Body of pancreas (tissue), 4 donors: Measurements from ENCODE around the gene GNB3. TPM values are rescaled to one million over a fixed set of nuclear protein-coding genes. Genes with fewer than 3 reads are reported as not detected.

Experiments used
- ATAC-seq: fragments of 150-250 bp; one replicate; pipeline ENCODE4 v1.9.1; 2016
- DNase-seq, 4 donors: peaks; one replicate each; pipeline ENCODE4 v3.0.0-alpha.2; 2019
- H3K27ac ChIP-seq, 4 donors: fragments of 200-600 bp; sonication (generic); 1 replicate in 3 of 4; 2 replicates in 1 of 4; pipeline versions ENCODE4 v1.5.1 to v1.6.1; 2016 to 2019; ENCODE audit warnings: mild to moderate bottlenecking in 1 of 4, mixed read lengths in 1 of 4, moderate library complexity in 1 of 4
- H3K27me3 ChIP-seq, 2 donors: fragments of 200-600 bp; sonication (generic); one replicate each; pipeline ENCODE4 v1.6.0; 2016; ENCODE audit warnings: mild to moderate bottlenecking in 1 of 2
- H3K36me3 ChIP-seq, 2 donors: fragments of 200-600 bp; sonication (generic); replicated peaks in 1 of 2; 2 replicates each; pipeline ENCODE4 v1.5.1; 2016; ENCODE audit warnings: low read depth in 2 of 2; ENCODE audit not compliant: insufficient read depth in 1 of 2
- H3K4me1 ChIP-seq: fragments of 200-600 bp; sonication (generic); one replicate; pipeline ENCODE4 v1.6.0; 2016
- H3K4me3 ChIP-seq, 2 donors: fragments of 200-600 bp; sonication (generic); 1 replicate in 1 of 2; 2 replicates in 1 of 2; pipeline ENCODE4 v1.5.1; 2016 to 2019
- H3K9me3 ChIP-seq, 3 donors: fragments of 200-600 bp; sonication (generic); 1 replicate in 2 of 3; 2 replicates in 1 of 3; pipeline ENCODE4 v1.5.1; 2016
- POLR2A ChIP-seq, 3 donors: fragments of 450-650 bp; IDR thresholded peaks; one replicate each; pipeline ENCODE4 v1.6.1; 2016; ENCODE audit warnings: antibody characterized with exemption in 3 of 3, mild to moderate bottlenecking in 2 of 3
- WGBS, 2 donors: methylation state at CpG; one replicate each; pipeline ENCODE4 v1.1.5; 2017; 5-methylcytosine and 5-hydroxymethylcytosine counted together
- intact Hi-C: fragments of 100-400 bp; cut with DNase I; formaldehyde crosslinking; loops from one replicate; pipeline ENCODE4 v1.15.1; 2023
- total RNA-seq, 2 donors: library from RNA; depleted of rRNA; stranded (reverse); fragments of >200 nt; gene quantifications; one replicate each; pipeline ENCODE4 v1.1.0, GENCODE V29; 2016
- TF ChIP-seq, protein P1 (sequence below), 7 experiments: fragments of 450-650 bp in 4 of 7; fragments of 200-600 bp in 3 of 7; sonication (generic) in 3 of 7; IDR thresholded peaks; one replicate each; pipeline ENCODE4 v1.5.1; 2016 to 2019; ENCODE audit warnings: antibody characterized with exemption in 7 of 7

GNB3 gene
- total RNA-seq, 2 donors from 2014 or later = 0.33 to 0.52 TPM

- Histone ChIP-seq H3K4me1 (peaks cover 20% of the 10 kb centered on the region), H3K9me3 (no peaks in the 10 kb centered on the region), H3K4me3 (no peak overlapping the region), H3K36me3 (no peaks in the 10 kb centered on the region), H3K27ac (no peak overlapping the region), H3K27me3 (peaks cover 0 to 22% of the 10 kb centered on the region in 2 donors)
- WGBS, 2 donors = 41 to 44% methylated on average over 7 of the region's 7 CpGs
- intact Hi-C loops = no loop called here
- ATAC-seq = no peak
- DNase-seq = no peak
- TF ChIP-seq, protein P1, sequence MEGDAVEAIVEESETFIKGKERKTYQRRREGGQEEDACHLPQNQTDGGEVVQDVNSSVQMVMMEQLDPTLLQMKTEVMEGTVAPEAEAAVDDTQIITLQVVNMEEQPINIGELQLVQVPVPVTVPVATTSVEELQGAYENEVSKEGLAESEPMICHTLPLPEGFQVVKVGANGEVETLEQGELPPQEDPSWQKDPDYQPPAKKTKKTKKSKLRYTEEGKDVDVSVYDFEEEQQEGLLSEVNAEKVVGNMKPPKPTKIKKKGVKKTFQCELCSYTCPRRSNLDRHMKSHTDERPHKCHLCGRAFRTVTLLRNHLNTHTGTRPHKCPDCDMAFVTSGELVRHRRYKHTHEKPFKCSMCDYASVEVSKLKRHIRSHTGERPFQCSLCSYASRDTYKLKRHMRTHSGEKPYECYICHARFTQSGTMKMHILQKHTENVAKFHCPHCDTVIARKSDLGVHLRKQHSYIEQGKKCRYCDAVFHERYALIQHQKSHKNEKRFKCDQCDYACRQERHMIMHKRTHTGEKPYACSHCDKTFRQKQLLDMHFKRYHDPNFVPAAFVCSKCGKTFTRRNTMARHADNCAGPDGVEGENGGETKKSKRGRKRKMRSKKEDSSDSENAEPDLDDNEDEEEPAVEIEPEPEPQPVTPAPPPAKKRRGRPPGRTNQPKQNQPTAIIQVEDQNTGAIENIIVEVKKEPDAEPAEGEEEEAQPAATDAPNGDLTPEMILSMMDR (IDR thresholded peaks at IDR 0.05) = no peak
- TF ChIP-seq POLR2A (IDR thresholded peaks at IDR 0.05) = no peak
Observed at GRCh38 chr12:6822426-6823135, 18.1 kb upstream of the GNB3 start.

DNA sequence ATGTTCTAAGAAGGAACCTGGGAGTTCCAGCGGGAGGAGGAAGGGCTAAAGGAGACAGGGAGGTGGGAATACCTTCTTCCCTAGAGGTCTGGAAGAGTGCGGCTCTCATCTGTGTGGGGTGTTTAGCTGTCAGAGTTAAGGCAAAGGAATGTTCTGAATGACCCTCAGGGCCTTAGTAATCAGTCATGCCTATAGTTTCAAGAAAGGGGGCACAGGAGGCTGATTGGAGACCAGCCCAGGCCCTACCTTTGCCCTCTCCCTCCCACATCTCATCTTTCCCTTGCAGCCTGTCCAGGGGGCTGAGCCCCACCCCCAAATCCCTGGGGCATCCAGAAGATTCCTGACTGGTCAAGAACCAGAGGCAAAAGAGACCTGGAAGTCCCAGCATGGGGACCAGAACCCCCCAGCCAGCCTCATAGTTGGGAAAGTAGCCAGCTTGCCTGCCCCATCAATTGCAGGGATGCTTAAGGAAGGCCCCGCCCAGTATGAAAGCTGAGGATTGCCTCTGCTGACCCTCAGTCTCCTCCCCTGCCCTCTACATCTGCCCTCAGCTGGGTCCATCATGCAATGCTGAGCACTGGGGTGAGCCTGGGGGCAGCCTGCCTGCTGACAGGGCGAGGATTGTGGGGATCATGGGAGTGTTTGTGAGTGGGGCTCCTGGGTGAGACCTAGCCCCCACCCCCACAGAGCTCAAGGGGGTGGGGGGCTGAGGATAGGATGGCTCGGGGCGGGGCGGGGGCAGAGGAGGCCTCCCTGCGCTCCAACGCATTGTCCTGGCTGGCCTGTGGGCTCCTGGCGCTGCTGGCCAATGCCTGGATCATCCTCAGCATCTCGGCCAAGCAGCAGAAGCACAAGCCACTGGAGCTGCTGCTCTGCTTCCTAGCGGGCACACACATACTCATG, 17.3 kb upstream of the GNB3 start:
- TF ChIP-seq, protein P1 (IDR thresholded peaks at IDR 0.05) = no peak
- TF ChIP-seq POLR2A (IDR thresholded peaks at IDR 0.05) = no peak
- peaks cover 0 to 22% of the 10 kb centered on the region in 2 donors for H3K27me3 ChIP-seq
- intact Hi-C loops = no loop called here

DNA sequence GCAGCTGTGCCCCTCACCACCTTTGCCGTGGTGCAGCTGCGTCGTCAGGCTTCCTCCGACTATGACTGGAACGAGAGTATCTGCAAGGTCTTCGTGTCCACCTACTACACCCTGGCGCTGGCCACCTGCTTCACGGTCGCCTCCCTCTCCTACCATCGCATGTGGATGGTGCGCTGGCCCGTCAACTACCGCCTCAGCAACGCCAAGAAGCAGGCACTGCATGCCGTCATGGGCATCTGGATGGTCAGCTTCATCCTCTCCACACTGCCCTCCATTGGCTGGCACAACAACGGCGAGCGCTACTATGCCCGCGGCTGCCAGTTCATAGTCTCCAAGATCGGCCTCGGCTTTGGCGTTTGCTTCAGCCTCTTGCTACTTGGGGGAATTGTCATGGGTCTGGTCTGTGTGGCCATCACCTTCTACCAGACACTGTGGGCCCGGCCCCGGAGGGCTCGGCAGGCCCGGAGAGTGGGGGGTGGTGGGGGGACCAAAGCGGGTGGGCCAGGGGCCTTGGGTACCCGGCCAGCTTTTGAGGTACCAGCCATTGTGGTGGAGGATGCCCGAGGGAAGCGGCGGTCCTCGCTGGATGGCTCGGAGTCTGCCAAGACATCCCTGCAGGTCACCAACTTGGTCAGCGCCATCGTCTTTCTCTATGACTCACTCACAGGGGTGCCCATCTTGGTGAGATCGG, 16.5 kb upstream of the GNB3 start:
- TF ChIP-seq, protein P1 (IDR thresholded peaks at IDR 0.05) = no peak
- TF ChIP-seq POLR2A (IDR thresholded peaks at IDR 0.05) = no peak
- DNase-seq (peak in 1 of 4 donors; percentile 29), ATAC-seq (no peak)
- Histone ChIP-seq H3K4me3 (no peak overlapping the region), H3K27me3 (peaks cover 0 to 22% of the 10 kb centered on the region in 2 donors), H3K27ac (no peak overlapping the region), H3K9me3 (no peaks in the 10 kb centered on the region), H3K4me1 (peaks cover 30% of the 10 kb centered on the region), H3K36me3 (no peaks in the 10 kb centered on the region)
- 58 to 65% methylated on average over 4 to 33 of the region's 37 CpGs for WGBS, 2 donors
- intact Hi-C loops = no loop called here

More for the DNA sequence above, 17.3 kb upstream of the GNB3 start:
- Histone ChIP-seq H3K4me1 (peaks cover 23% of the 10 kb centered on the region), H3K4me3 (no peak overlapping the region), H3K27ac (no peak overlapping the region), H3K36me3 (no peaks in the 10 kb centered on the region), H3K9me3 (no peaks in the 10 kb centered on the region)
- 41 to 46% methylated on average over 7 to 9 of the region's 12 CpGs for WGBS, 2 donors
- no peak for DNase-seq
- ATAC-seq = no peak

DNA sequence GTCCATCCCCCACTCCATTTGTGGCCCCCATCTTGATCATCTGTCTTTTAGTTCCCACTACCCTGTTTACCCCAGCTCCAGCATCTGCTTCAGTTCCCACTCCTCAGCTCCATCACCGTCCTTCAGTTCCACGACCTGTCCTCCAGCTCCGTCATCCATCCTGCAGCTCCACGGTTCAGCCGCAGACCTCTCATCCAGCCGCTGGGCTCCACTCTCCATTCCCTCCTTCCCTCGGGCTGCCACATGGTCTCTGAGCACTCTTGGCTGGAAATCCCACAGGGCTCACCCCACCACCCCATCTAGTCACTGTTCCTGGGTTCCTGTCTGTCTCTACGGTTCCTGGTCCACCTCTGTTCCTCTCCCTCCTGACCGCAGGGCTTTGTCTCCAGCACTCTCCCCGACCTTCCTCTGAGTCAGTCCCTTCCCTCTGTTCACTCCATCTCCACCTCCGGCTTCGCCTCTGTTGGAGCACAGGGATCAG, 15.8 kb upstream of the GNB3 start:
- Histone ChIP-seq H3K4me3 (no peak overlapping the region), H3K27me3 (peaks cover 0 to 22% of the 10 kb centered on the region in 2 donors), H3K36me3 (no peaks in the 10 kb centered on the region), H3K27ac (no peak overlapping the region), H3K9me3 (no peaks in the 10 kb centered on the region), H3K4me1 (peaks cover 37% of the 10 kb centered on the region)
- 12 to 22% methylated on average over 12 of the region's 12 CpGs for WGBS, 2 donors
- no peak for TF ChIP-seq POLR2A (IDR thresholded peaks at IDR 0.05)
- TF ChIP-seq, protein P1 (IDR thresholded peaks at IDR 0.05) = no peak
- intact Hi-C loops = no loop called here
- ATAC-seq = no peak
- DNase-seq = no peak
